Glomerular visceral epithelial cell (primary cell): Measurements from ENCODE around the gene TMEM39A.

Experiments used
- DNase-seq: peaks from one replicate; pipeline ENCODE4 v3.0.0-alpha.2; 2016; ENCODE audit errors: extremely low spot score

The TMEM39A gene

GRCh38 chr3:119401069-119401468, 62.3 kb downstream of the TMEM39A start:
- DNase-seq, result no peak

- no peak for DNase-seq
Measured at GRCh38 chr3:119400466-119400865, 62.9 kb downstream of the TMEM39A start.

- no peak for DNase-seq
Measured at GRCh38 chr3:119396870-119397269, 66.5 kb downstream of the TMEM39A start.

GRCh38 chr3:119395923-119396358, 67.5 kb downstream of the TMEM39A start:
- DNase-seq, result no peak

GRCh38 chr3:119388577-119388976, 74.8 kb downstream of the TMEM39A start:
- no peak for DNase-seq

- DNase-seq, result no peak
Measured at GRCh38 chr3:119382134-119382533, 81.3 kb downstream of the TMEM39A start.

GRCh38 chr3:119380697-119381096, 82.7 kb downstream of the TMEM39A start:
- DNase-seq, result no peak
